HL-60 (cell line): ENCODE measurements around the gene KYAT1.

ENCODE experiments used
- DNase-seq, 2 experiments: peaks; one replicate each; pipeline ENCODE4 v3.0.0-alpha.2; 2010 to 2020; ENCODE audit warnings: low read depth in 1 of 2, low spot score in 1 of 2
- H3K27ac ChIP-seq: fragments of 250-450 bp; sonication (Bioruptor Pico); replicated peaks from 2 replicates; pipeline ENCODE4 v1.5.1; 2020; ENCODE audit warnings: mild to moderate bottlenecking, moderate library complexity
- H3K27me3 ChIP-seq: fragments of 250-450 bp; sonication (Bioruptor Pico); 2 replicates; pipeline ENCODE4 v1.5.1; 2021; ENCODE audit warnings: mild to moderate bottlenecking, moderate library complexity; ENCODE audit not compliant: insufficient read depth, poor library complexity, severe bottlenecking
- H3K4me3 ChIP-seq: replicated peaks from 2 replicates; pipeline ENCODE4 v1.5.1; 2011; ENCODE audit warnings: mild to moderate bottlenecking, control low read depth, low read length; ENCODE audit not compliant: insufficient read depth
- CTCF ChIP-seq: IDR thresholded peaks from one replicate; pipeline ENCODE4 v1.5.1; 2011; ENCODE audit warnings: low read length, control low read depth, inconsistent platforms; ENCODE audit not compliant: insufficient read depth
- GABPA ChIP-seq: IDR thresholded peaks from 2 replicates; pipeline ENCODE4 v1.6.1; 2012; ENCODE audit warnings: low read depth
- POLR2AphosphoS5 ChIP-seq: IDR thresholded peaks from 2 replicates; pipeline ENCODE4 v1.6.1; 2012; ENCODE audit warnings: low read depth
- REST ChIP-seq: IDR thresholded peaks from 2 replicates; pipeline ENCODE4 v1.6.1; 2012; ENCODE audit warnings: low read depth; ENCODE audit not compliant: insufficient replicate concordance
- SPI1 ChIP-seq: IDR thresholded peaks from 2 replicates; pipeline ENCODE4 v1.6.1; 2012; ENCODE audit warnings: low read depth, mild to moderate bottlenecking, borderline replicate concordance
- long read RNA-seq: library from polyadenylated mRNA; unstranded; transcript quantifications from one replicate; pipeline ENCODE4 v2.0.0, GENCODE V29; 2020

Gene KYAT1
- long read RNA-seq, transcript KYAT1-207 (13 exons, 2,089 nt) = minor isoform, 5 of 95 reads
- long read RNA-seq, transcript KYAT1-201 (13 exons, 1,903 nt) = major isoform, 56 of 95 reads
- long read RNA-seq, partial matches to known transcripts = 9 of 95 reads
- long read RNA-seq, other reads (novel, unspliced or antisense) = 25 of 95 reads

- Histone ChIP-seq H3K27me3 (no peaks in the 10 kb centered on the region), H3K4me3 (peak within 1 kb of the TSS; percentile 94), H3K27ac (peak within 1 kb of the TSS; percentile 84)
- DNase-seq = peak; percentile 88 to 98
- TF ChIP-seq POLR2AphosphoS5 = peak; percentile 38; the same call in 1 of the 2 replicates
- no peak for TF ChIP-seq REST
- TF ChIP-seq GABPA = peak; percentile 80
- TF ChIP-seq SPI1 = peak; percentile 65; the same call in 1 of the 2 replicates
Measured at GRCh38 chr9:128881884-128882676, at the start of gene KYAT1, which contains the start of gene LRRC8A. TSS of gene KYAT1 (minus strand) at chr9:128881950. CDS start at chr9:128845405, 36,545 bp downstream. TSS of gene LRRC8A (plus strand) at chr9:128882133. CDS start at chr9:128907165, 25,032 bp downstream.

GRCh38 chr9:128929560-128929959 is 47.8 kb upstream of the KYAT1 start:
- Histone ChIP-seq H3K27ac (no peak overlapping the region), H3K27me3 (no peaks in the 10 kb centered on the region), H3K4me3 (no peak overlapping the region)
- DNase-seq = no peak
- no peak for TF ChIP-seq SPI1
- TF ChIP-seq GABPA = no peak

GRCh38 chr9:128928624-128929023 is 46.9 kb upstream of the KYAT1 start:
- no peak for DNase-seq
- no peak for TF ChIP-seq SPI1
- TF ChIP-seq CTCF = no peak
- TF ChIP-seq POLR2AphosphoS5 = no peak
- Histone ChIP-seq H3K27me3 (no peaks in the 10 kb centered on the region), H3K4me3 (no peak overlapping the region), H3K27ac (no peak overlapping the region)

GRCh38 chr9:128927731-128928411 is 46.1 kb upstream of the KYAT1 start:
- H3K27me3 ChIP-seq = no peaks in the 10 kb centered on the region
- DNase-seq = peak in 1 of 2 experiments; percentile 44
- no peak overlapping the region for H3K27ac ChIP-seq
- H3K4me3 ChIP-seq = no peak overlapping the region
- TF ChIP-seq GABPA = no peak
- peak; percentile 73 for TF ChIP-seq CTCF
- TF ChIP-seq SPI1 = no peak

GRCh38 chr9:128923493-128923883 is 41.7 kb upstream of the KYAT1 start:
- Histone ChIP-seq H3K27me3 (no peaks in the 10 kb centered on the region), H3K27ac (no peak overlapping the region), H3K4me3 (no peak overlapping the region)
- DNase-seq = no peak
- TF ChIP-seq REST (no peak), GABPA (no peak), CTCF (no peak), SPI1 (no peak), POLR2AphosphoS5 (no peak)
